ENCODE data around the gene GCAT. TPM values are rescaled to one million over a fixed set of nuclear protein-coding genes. Genes with fewer than 3 reads are reported as not detected.
A peak's percentile ranks its signal among the peaks of the same experiment; 100 is the strongest.

GCAT gene
- total and polyA plus RNA-seq, 9 of the 15 experiments (the other 6 are each of a cell fraction or from before 2014, with no cell fraction given): 1.9 to 69.9 (median 26.4) TPM

- TF ChIP-seq ZNF175 (CRISPR knock-in tag; IDR thresholded peaks at IDR 0.05; ENCODE audit: low read depth) (no peak), ATF7 (IDR thresholded peaks at IDR 0.05) (0 out of 2 replicates have a peak, but pooled peaks have one; percentile 12), POLR2H (tag; IDR thresholded peaks at IDR 0.05; ENCODE audit: low read depth) (peak; percentile 12; the same call in 1 of the 2 replicates), ZNF143 (CRISPR knock-in tag; IDR thresholded peaks at IDR 0.05) (peak; percentile 78), ZFX (CRISPR knock-in tag; IDR thresholded peaks at IDR 0.05) (peak; percentile 68), BRD9 (IDR thresholded peaks at IDR 0.05; ENCODE audit: low read depth, partially characterized antibody) (peak; percentile 90), ARID4B (CRISPR knock-in tag; IDR thresholded peaks at IDR 0.05) (peak; percentile 51), CUX1 (CRISPR knock-in tag; IDR thresholded peaks at IDR 0.05) (peak; percentile 80; the same call in 1 of the 2 replicates), E2F6 (IDR thresholded peaks at IDR 0.05; ENCODE audit: borderline replicate concordance in 1 of 2, extremely low read depth in 1 of 2, insufficient read depth in 1 of 2, insufficient read length in 1 of 2, low read depth in 1 of 2, low read length in 1 of 2, poor library complexity in 1 of 2, severe bottlenecking in 1 of 2) (peak in 1 of 2 experiments; percentile 12), SLC30A9 (CRISPR knock-in tag; IDR thresholded peaks at IDR 0.05) (no peak), GABPA (tag; conservative IDR thresholded peaks at IDR 0.05; ENCODE audit: low read depth) (peak; percentile 50), POLR2A (conservative IDR thresholded peaks at IDR 0.05) (peak; percentile 62), MAZ (CRISPR knock-in tag; conservative IDR thresholded peaks at IDR 0.05 in 1 of 2, IDR thresholded peaks at IDR 0.05 in 1 of 2) (peak; percentile 41 to 52; a peak in 2 of 4 replicates), DMBX1 (CRISPR knock-in tag; IDR thresholded peaks at IDR 0.05; ENCODE audit: borderline replicate concordance) (no peak), ZNF644 (tag; IDR thresholded peaks at IDR 0.05; ENCODE audit: low read depth) (peak; percentile 67)
These were observed 5.2 kb upstream of the GCAT start (continued) for GRCh38 chr22:37802310-37803194.
